ENCODE measurements around the gene NACC2. TPM values are rescaled to one million over a fixed set of nuclear protein-coding genes. Genes with fewer than 3 reads are reported as not detected.

Gene NACC2
- total RNA-seq, 1 donor from 2014 or later = 9.6 TPM

GRCh38 chr9:136020671-136021070 is 74.4 kb downstream of the NACC2 start:
- H3K4me1 Mint-ChIP-seq (ENCODE audit: unreplicated experiment) = no peaks in the 10 kb centered on the region
- peaks cover 5% of the 10 kb centered on the region for H3K27me3 Mint-ChIP-seq (ENCODE audit: unreplicated experiment)
- no peak for DNase-seq (ENCODE audit: low spot score)
- H3K4me3 Mint-ChIP-seq (ENCODE audit: unreplicated experiment) = no peak overlapping the region
- H3K27ac Mint-ChIP-seq (ENCODE audit: unreplicated experiment) = no peak overlapping the region
- no peaks in the 10 kb centered on the region for H3K9me3 Mint-ChIP-seq (ENCODE audit: unreplicated experiment)
- TF ChIP-seq, protein P1, sequence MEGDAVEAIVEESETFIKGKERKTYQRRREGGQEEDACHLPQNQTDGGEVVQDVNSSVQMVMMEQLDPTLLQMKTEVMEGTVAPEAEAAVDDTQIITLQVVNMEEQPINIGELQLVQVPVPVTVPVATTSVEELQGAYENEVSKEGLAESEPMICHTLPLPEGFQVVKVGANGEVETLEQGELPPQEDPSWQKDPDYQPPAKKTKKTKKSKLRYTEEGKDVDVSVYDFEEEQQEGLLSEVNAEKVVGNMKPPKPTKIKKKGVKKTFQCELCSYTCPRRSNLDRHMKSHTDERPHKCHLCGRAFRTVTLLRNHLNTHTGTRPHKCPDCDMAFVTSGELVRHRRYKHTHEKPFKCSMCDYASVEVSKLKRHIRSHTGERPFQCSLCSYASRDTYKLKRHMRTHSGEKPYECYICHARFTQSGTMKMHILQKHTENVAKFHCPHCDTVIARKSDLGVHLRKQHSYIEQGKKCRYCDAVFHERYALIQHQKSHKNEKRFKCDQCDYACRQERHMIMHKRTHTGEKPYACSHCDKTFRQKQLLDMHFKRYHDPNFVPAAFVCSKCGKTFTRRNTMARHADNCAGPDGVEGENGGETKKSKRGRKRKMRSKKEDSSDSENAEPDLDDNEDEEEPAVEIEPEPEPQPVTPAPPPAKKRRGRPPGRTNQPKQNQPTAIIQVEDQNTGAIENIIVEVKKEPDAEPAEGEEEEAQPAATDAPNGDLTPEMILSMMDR (IDR thresholded peaks at IDR 0.05; ENCODE audit: unreplicated experiment) = no peak
- peaks cover 12% of the 10 kb centered on the region for H3K36me3 Mint-ChIP-seq (ENCODE audit: low read depth, unreplicated experiment)

- Mint-ChIP-seq H3K4me3 (ENCODE audit: unreplicated experiment) (no peak overlapping the region), H3K27ac (ENCODE audit: unreplicated experiment) (no peak overlapping the region)
Observed at GRCh38 chr9:136020206-136020605, 74.9 kb downstream of the NACC2 start.

GRCh38 chr9:136019681-136020060 is 75.4 kb downstream of the NACC2 start:
- TF ChIP-seq, protein P1 (IDR thresholded peaks at IDR 0.05; ENCODE audit: unreplicated experiment) = no peak
- Mint-ChIP-seq H3K27ac (ENCODE audit: unreplicated experiment) (no peak overlapping the region), H3K36me3 (ENCODE audit: low read depth, unreplicated experiment) (peaks cover 12% of the 10 kb centered on the region), H3K9me3 (ENCODE audit: unreplicated experiment) (no peaks in the 10 kb centered on the region), H3K4me1 (ENCODE audit: unreplicated experiment) (no peaks in the 10 kb centered on the region), H3K4me3 (ENCODE audit: unreplicated experiment) (no peak overlapping the region), H3K27me3 (ENCODE audit: unreplicated experiment) (peaks cover 5% of the 10 kb centered on the region)
- no peak for DNase-seq (ENCODE audit: low spot score)

More at GRCh38 chr9:136020206-136020605, 74.9 kb downstream of the NACC2 start:
- Mint-ChIP-seq H3K4me1 (ENCODE audit: unreplicated experiment) (no peaks in the 10 kb centered on the region), H3K9me3 (ENCODE audit: unreplicated experiment) (no peaks in the 10 kb centered on the region), H3K36me3 (ENCODE audit: low read depth, unreplicated experiment) (peaks cover 12% of the 10 kb centered on the region), H3K27me3 (ENCODE audit: unreplicated experiment) (peaks cover 5% of the 10 kb centered on the region)
- DNase-seq (ENCODE audit: low spot score) = no peak
- TF ChIP-seq, protein P1 (IDR thresholded peaks at IDR 0.05; ENCODE audit: unreplicated experiment) = no peak

DNA sequence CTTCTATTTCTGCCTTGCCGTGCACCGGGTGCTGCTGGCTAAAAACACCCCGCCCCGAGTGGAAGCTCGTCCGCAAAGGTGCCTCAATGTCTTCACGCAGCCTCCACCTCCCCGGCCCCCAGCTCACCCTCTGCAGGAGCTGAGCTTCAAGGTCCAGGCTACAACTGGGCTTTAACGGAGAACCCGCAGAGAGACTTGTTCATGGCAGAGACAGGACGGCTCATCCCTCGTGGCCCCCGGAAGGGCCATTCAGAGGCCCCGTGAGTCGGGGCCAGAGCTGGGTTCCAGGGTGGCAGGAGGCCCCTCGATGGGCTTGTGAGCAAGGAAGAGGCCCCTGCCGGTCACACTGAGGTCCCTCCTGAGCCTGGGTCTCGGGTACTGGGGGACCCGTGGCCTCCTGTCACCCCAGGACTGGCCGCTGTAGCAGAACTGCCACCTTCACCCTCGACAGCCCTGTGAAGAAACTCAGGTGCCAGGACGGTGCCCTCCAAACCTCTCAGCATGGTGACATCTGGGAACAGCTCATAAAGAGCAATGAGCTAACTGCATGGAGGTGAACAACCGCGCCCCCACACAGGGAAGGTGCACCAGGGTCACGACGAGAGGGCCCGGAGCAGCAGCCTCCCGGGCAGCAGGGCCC is 75.9 kb downstream of the NACC2 start:
- H3K4me3 Mint-ChIP-seq (ENCODE audit: unreplicated experiment) = no peak overlapping the region
- H3K27ac Mint-ChIP-seq (ENCODE audit: unreplicated experiment) = no peak overlapping the region
- no peak for DNase-seq (ENCODE audit: low spot score)
- H3K9me3 Mint-ChIP-seq (ENCODE audit: unreplicated experiment) = no peaks in the 10 kb centered on the region
- H3K27me3 Mint-ChIP-seq (ENCODE audit: unreplicated experiment) = peaks cover 3% of the 10 kb centered on the region
- TF ChIP-seq, protein P1 (IDR thresholded peaks at IDR 0.05; ENCODE audit: unreplicated experiment) = no peak
- no peaks in the 10 kb centered on the region for H3K4me1 Mint-ChIP-seq (ENCODE audit: unreplicated experiment)
- peaks cover 12% of the 10 kb centered on the region for H3K36me3 Mint-ChIP-seq (ENCODE audit: low read depth, unreplicated experiment)

DNA sequence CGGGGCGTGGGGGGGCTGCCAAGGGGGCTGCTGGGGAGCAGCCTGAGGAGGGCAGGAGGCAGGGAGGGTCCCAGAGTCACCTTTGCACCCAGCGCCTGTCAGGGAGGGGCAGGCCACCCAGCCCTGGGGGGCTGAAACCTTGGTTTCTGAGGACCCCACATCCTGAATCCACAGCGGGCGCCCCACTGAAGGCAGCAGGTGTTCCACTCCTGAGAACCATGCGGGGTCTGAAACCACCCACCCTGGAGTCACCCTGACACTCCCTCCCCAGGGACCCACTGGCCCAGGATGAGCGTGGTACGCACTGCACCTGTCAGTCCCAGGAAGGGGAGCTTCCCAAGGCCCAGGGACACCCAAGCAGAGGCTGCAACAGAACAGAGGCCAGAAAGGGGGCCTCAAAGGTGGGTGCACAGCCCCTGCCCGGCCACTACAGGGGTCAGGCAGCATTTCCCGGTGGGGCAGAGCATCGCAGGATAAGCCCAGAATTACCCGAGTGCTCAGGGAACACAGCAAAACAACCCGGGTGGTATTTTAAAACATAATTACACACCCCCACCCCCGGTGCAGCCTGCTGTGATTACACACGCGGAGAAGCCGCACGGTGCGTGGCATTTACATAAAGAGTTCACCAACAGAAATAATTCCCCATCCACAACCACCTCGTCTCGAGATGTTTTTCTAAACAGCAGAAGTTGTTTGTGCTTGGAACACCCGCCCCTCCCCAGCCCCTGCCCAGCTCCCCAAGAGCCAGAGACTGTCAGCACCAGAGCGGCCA is 76.6 kb downstream of the NACC2 start:
- Mint-ChIP-seq H3K4me1 (ENCODE audit: unreplicated experiment) (no peaks in the 10 kb centered on the region), H3K27ac (ENCODE audit: unreplicated experiment) (no peak overlapping the region), H3K27me3 (ENCODE audit: unreplicated experiment) (peaks cover under 1% of the 10 kb centered on the region), H3K4me3 (ENCODE audit: unreplicated experiment) (no peak overlapping the region), H3K9me3 (ENCODE audit: unreplicated experiment) (no peaks in the 10 kb centered on the region), H3K36me3 (ENCODE audit: low read depth, unreplicated experiment) (peaks cover 12% of the 10 kb centered on the region)
- TF ChIP-seq, protein P1 (IDR thresholded peaks at IDR 0.05; ENCODE audit: unreplicated experiment) = no peak
- no peak for DNase-seq (ENCODE audit: low spot score)

Data from endothelial cell (in vitro differentiated cells).